ENCODE measurements around the gene TNK1. TPM values are rescaled to one million over a fixed set of nuclear protein-coding genes. Genes with fewer than 3 reads are reported as not detected.

TNK1 gene
- total and polyA plus RNA-seq, 2 experiments from 2014 or later, result 8.4 to 8.9 TPM

DNA sequence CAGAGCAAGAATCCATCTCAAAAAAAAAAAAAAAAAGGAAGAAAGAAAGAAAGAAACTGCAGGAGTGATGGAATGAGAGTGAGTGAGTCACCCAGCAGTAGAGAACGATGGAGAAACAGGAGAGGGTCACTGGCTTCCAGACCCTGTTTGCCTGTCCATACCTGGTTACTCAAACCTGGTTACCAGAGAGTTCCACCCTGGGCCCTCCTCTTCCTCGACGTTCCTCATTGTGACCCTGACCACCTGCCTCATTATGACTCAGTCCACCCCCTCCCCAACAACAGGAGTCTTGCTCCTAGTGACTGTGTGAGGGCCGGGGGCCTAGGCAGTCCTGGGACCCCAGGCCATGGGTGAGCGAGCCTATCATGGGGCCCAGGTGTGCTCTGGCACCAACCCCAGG lies 47.7 kb downstream of the TNK1 start, which contains the start of gene SPEM3:
Gene SPEM3 (plus strand): TSS at position 301 of the 400 bp plus-strand sequence. CDS start 46 bp downstream, at position 347.
- no peak for DNase-seq (ENCODE audit: low spot score)
- Histone ChIP-seq H2AFZ (no peak within 1 kb of the TSS), H3K9me3 (ENCODE audit: low read depth) (no peaks in the 10 kb centered on the region), H3K4me2 (no peak within 1 kb of the TSS), H3K27ac (no peak within 1 kb of the TSS), H4K20me1 (ENCODE audit: insufficient read depth, poor library complexity, severe bottlenecking) (no peaks in the 10 kb centered on the region), H3K79me2 (no peaks in the 10 kb centered on the region), H3K4me3 (no peak within 1 kb of the TSS), H3K27me3 (no peaks in the 10 kb centered on the region), H3K36me3 (replicated peaks; ENCODE audit: insufficient read depth, low read depth) (no peaks in the 10 kb centered on the region), H3K4me1 (ENCODE audit: insufficient read depth) (no peaks in the 10 kb centered on the region), H3K9me2 (replicated peaks; ENCODE audit: insufficient read depth) (no peaks in the 10 kb centered on the region)
- no peak for TF ChIP-seq CTCF (IDR thresholded peaks at IDR 0.05; ENCODE audit: poor library complexity)
- TF ChIP-seq EZH2phosphoT487 (IDR thresholded peaks at IDR 0.05; ENCODE audit: low read depth, severe bottlenecking, unreplicated experiment), result no peak
- no peak for TF ChIP-seq EZH2 (IDR thresholded peaks at IDR 0.05; ENCODE audit: borderline replicate concordance)
- WGBS (ENCODE audit: low lambda C conversion rate, missing lambda C conversion rate), result 89% methylated on average over 5 of the region's 5 CpGs

DNA sequence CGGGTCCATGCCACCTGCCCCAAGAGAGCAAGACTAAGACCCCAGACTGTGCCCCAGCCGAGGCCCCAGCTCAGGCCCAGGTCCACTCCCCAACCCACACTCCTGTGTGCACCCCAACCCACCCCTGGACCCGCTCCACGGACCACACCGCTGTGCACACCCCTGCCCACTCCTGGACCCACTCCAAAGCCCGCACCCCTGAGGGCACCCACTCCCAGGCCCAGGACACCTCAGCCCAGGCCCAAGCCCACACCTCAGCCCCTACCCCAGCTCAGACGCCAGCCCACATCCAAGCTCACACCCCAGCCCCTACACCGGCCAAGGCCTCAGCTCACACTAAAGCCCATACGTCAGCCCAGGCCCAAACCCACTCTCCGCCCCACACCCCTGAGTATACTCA lies 48.8 kb downstream of the TNK1 start:
- Histone ChIP-seq H4K20me1 (ENCODE audit: insufficient read depth, poor library complexity, severe bottlenecking) (no peaks in the 10 kb centered on the region), H2AFZ (no peak overlapping the region), H3K4me1 (ENCODE audit: insufficient read depth) (no peaks in the 10 kb centered on the region), H3K79me2 (no peaks in the 10 kb centered on the region), H3K36me3 (replicated peaks; ENCODE audit: insufficient read depth, low read depth) (no peaks in the 10 kb centered on the region), H3K27ac (no peak overlapping the region), H3K27me3 (no peaks in the 10 kb centered on the region), H3K4me2 (no peak overlapping the region), H3K4me3 (no peak overlapping the region), H3K9me2 (replicated peaks; ENCODE audit: insufficient read depth) (no peaks in the 10 kb centered on the region), H3K9me3 (ENCODE audit: low read depth) (no peaks in the 10 kb centered on the region)
- no peak for DNase-seq (ENCODE audit: low spot score)
- WGBS (ENCODE audit: low lambda C conversion rate, missing lambda C conversion rate), result 97% methylated on average over 6 of the region's 10 CpGs
- TF ChIP-seq EZH2phosphoT487 (IDR thresholded peaks at IDR 0.05; ENCODE audit: low read depth, severe bottlenecking, unreplicated experiment) (no peak), EZH2 (IDR thresholded peaks at IDR 0.05; ENCODE audit: borderline replicate concordance) (no peak), CTCF (IDR thresholded peaks at IDR 0.05; ENCODE audit: poor library complexity) (no peak)

DNA sequence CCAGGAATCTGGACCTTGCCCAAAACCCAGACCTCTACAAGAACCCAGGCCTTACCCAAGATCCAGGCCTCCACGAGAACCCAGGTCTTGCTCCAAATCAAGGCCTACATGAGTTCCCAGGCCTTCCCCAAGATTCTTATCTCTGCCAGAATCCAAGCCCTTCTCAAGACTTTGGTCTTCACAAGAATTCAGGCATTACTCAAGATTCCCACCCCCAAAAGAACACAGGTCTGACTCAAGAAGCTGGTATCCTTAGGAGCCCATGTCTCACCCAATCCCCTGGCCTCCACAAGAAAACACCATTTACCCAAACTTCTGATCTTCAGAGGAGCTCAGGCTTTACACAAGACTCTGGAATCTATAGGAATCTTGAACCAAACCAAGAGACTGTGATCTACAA lies 50.3 kb downstream of the TNK1 start:
- no peaks in the 10 kb centered on the region for H4K20me1 ChIP-seq (ENCODE audit: insufficient read depth, poor library complexity, severe bottlenecking)
- no peaks in the 10 kb centered on the region for H3K9me2 ChIP-seq (replicated peaks; ENCODE audit: insufficient read depth)
- H3K4me1 ChIP-seq (ENCODE audit: insufficient read depth), result peaks cover 3% of the 10 kb centered on the region
- H3K27ac ChIP-seq, result no peak overlapping the region
- no peaks in the 10 kb centered on the region for H3K9me3 ChIP-seq (ENCODE audit: low read depth)
- H3K4me3 ChIP-seq, result no peak overlapping the region
- no peaks in the 10 kb centered on the region for H3K36me3 ChIP-seq (replicated peaks; ENCODE audit: insufficient read depth, low read depth)
- H3K4me2 ChIP-seq, result no peak overlapping the region
- H2AFZ ChIP-seq, result no peak overlapping the region
- H3K79me2 ChIP-seq, result peaks cover 2% of the 10 kb centered on the region
- DNase-seq (ENCODE audit: low spot score), result no peak
- TF ChIP-seq CTCF (IDR thresholded peaks at IDR 0.05; ENCODE audit: poor library complexity), result no peak
- no peak for TF ChIP-seq EZH2phosphoT487 (IDR thresholded peaks at IDR 0.05; ENCODE audit: low read depth, severe bottlenecking, unreplicated experiment)
- TF ChIP-seq EZH2 (IDR thresholded peaks at IDR 0.05; ENCODE audit: borderline replicate concordance), result no peak
- 86% methylated on average over 1 of the region's 1 CpG for WGBS (ENCODE audit: low lambda C conversion rate, missing lambda C conversion rate)
- H3K27me3 ChIP-seq, result no peaks in the 10 kb centered on the region

GRCh38 chr17:7432296-7432695 lies 51.4 kb downstream of the TNK1 start:
- no peak for TF ChIP-seq EZH2phosphoT487 (IDR thresholded peaks at IDR 0.05; ENCODE audit: low read depth, severe bottlenecking, unreplicated experiment)

More at GRCh38 chr17:7432296-7432695, 51.4 kb downstream of the TNK1 start:
- Histone ChIP-seq H3K4me1 (ENCODE audit: insufficient read depth) (peaks cover 12% of the 10 kb centered on the region), H3K9me3 (ENCODE audit: low read depth) (no peaks in the 10 kb centered on the region), H4K20me1 (ENCODE audit: insufficient read depth, poor library complexity, severe bottlenecking) (no peaks in the 10 kb centered on the region), H2AFZ (no peak overlapping the region), H3K9me2 (replicated peaks; ENCODE audit: insufficient read depth) (no peaks in the 10 kb centered on the region), H3K4me3 (no peak overlapping the region), H3K4me2 (no peak overlapping the region), H3K79me2 (peaks cover 2% of the 10 kb centered on the region), H3K27ac (no peak overlapping the region), H3K27me3 (no peaks in the 10 kb centered on the region), H3K36me3 (replicated peaks; ENCODE audit: insufficient read depth, low read depth) (no peaks in the 10 kb centered on the region)
- WGBS (ENCODE audit: low lambda C conversion rate, missing lambda C conversion rate), result 97% methylated on average over 11 of the region's 11 CpGs
- no peak for DNase-seq (ENCODE audit: low spot score)
